ENCODE results near the gene LCE1E.

The LCE1E gene

GRCh38 chr1:152777510-152778137 lies 8.4 kb upstream of the LCE1E start:
- no peak for DNase-seq (ENCODE audit: low spot score)

GRCh38 chr1:152783095-152783494 lies 3.0 kb upstream of the LCE1E start:
- no peak for DNase-seq (ENCODE audit: low spot score)

- no peak for DNase-seq (ENCODE audit: low spot score)
Measured at GRCh38 chr1:152795686-152796085, 9.6 kb downstream of the LCE1E start.

DNA sequence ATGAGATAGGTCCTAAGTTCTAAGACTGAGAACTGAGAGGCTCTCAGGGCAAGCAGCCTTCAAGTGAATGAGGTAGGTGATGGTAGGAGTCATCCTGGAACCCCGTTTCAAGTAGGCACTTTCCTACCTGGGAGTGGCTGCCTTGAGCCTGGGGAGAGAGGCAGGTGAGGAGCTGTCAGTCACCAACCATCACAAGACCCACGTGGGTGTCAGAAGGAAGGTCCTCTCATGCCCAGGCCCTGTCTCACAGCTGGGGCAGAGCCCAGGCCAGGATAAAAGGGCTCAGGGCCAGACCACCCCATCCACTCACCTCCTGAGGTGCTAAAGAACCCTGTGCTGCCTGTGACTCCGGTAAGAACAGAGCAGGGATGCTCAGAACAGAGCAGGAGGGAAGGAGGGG lies 10.4 kb downstream of the LCE1E start, which contains the start of gene LCE1D:
LCE1D (plus strand) TSS at position 301 of the 400 bp plus-strand sequence. CDS start 1,074 bp downstream, outside the sequence.
- no peak for DNase-seq (ENCODE audit: low spot score)

DNA sequence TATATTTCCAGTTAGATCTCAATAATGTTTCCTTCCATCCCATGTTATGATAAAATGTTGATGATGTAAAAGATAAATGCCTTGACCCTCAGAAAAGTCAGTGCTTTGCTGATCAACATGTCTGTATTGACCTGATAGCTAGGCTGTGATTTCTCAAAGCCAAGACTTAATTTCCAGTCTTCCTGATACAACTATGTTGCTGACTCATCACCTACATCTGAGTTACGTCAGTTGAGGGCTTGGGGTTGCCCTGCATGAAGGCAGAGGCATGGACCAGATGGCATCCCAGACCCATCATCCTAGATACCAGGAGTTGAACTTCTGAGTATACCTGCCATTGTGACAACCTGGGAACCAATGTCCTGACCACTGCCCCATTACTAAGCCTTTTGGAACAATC lies 15.3 kb downstream of the LCE1E start:
- no peak for DNase-seq (ENCODE audit: low spot score)

DNA sequence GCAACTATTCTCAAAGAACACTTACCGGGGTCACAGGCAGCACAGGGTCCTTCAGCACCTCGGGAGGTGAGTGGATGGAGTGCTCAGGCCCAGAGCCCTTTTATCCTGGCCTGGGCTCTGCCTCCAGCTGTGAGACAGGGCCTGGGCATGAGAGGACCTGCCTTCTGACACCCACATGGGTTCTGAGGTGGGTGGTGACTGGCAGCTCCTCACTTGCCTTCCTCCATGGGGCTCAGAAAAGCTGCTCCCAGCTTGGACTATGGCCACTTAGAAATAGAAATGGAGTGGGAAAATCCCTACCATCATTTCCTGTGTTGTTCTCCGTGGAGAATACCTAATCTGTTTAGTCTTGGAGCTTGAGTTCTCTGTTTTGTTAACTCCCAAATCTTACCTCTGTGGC lies 20.5 kb downstream of the LCE1E start, which contains the start of gene LCE1C:
LCE1C (minus strand) TSS at position 76 of the 400 bp plus-strand sequence. CDS start 1,173 bp downstream, outside the sequence.
- no peak for DNase-seq (ENCODE audit: low spot score)

DNA sequence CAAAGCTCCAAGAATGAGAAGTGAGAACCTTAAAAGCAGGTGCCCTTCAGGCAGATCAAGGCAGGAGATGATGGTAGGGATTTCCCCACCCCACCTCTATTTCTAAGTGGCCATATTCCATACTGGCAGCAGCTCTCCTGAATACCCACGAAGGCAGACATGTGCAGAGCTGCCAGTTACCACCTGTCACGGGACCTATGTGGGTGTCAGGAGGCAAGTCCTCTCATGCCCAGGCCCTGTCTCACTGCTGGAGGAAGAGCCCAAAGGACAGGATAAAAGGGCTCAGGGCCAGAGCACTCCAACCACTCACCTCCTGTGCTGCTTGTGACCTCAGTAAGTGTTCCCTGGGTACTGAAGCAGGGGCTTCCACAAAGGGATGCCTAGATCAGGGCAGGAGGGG lies 25.0 kb downstream of the LCE1E start:
- no peak for DNase-seq (ENCODE audit: low spot score)

DNA sequence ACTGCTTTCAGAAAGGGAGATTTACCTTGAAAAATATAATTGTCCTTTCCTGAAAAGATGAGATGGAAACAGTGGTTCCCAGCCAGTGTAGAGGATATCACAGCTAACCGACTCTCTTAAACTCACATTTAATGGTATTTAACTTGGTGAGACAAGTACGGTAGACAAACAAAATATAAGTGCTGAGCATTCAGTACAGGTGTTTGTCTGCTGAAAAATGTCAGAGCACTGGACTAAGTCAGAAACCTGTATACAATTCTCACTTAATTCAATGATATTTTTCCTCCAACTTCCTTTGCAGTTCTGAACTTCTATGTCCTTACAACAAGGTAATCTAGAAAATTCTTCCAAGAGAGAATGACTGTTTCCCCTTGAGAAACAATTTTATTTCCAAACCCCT lies 25.6 kb downstream of the LCE1E start, which contains the start of gene LCE1B:
LCE1B (plus strand) TSS at position 301 of the 400 bp plus-strand sequence. CDS start 476 bp downstream, outside the sequence.
- DNase-seq (ENCODE audit: low spot score): no peak

DNA sequence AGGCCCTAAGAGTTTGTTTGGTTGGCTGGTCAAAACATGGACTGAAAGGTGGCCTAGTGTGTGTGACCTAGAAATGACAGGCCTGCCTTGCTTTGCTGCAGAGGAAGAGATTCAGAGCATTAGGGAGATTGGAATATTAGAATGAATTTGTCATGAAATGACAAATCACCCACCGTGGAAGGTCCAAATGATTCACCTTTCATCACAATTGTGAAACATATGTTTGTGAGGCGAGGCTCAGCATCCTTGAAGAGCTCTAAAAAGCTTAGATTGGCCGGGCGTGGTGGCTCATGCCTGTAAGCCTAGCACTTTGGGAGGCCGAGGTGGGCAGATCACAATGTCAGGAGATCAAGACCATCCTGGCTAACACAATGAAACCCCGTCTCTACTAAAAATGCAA lies 31.3 kb downstream of the LCE1E start:
- DNase-seq (ENCODE audit: low spot score): no peak

- no peak for DNase-seq (ENCODE audit: low spot score)
Measured at GRCh38 chr1:152823294-152823693, 37.2 kb downstream of the LCE1E start.

GRCh38 chr1:152824964-152825363 lies 38.9 kb downstream of the LCE1E start:
- DNase-seq (ENCODE audit: low spot score): no peak

DNA sequence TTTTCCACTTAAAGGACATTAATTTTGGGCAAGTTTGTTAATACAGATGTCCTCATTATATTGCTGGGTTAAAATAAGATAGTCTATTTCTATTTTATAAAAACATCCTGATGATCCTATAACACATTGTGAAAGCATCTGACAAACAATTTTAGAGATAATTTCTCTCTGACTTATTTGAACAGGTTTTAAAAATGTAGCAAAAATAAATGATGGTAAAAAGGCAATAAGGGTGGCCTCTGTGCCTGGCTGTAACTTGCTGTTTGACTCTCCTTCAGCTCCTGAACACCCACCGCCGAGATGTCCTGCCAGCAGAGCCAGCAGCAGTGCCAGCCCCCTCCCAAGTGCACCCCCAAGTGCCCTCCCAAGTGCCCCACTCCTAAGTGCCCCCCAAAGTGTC lies 41.1 kb downstream of the LCE1E start, which contains the start of gene LCE1A:
LCE1A (plus strand) TSS at position 301 of the 400 bp plus-strand sequence; CDS start at position 301, 0 bp downstream.
- no peak for DNase-seq (ENCODE audit: low spot score)

DNA sequence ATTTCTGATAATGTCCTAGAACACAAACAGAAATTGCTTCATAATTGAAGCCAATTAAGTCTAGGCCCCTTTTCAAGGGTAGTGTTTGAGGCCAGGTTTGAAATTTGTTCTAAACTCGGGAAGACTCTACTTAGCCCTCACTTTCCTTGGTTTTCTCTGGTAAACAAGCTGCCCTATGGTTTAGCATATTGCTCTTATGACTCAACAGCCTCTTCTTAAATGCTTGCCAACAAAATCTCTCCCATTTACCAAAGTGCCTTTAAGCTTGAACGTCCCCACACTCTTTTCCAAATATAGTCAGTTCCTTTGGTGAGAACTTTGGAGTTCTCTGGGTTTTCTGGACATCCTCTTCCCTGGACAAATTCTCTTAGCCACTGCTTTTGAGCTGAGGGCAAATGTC lies 50.8 kb downstream of the LCE1E start:
- DNase-seq (ENCODE audit: low spot score): no peak

Data from GM03348 (cell line).